HEK293T (cell line): ENCODE results near the gene PML.

Source experiments
- ARNT ChIP-seq: fragments of 450-650 bp; IDR thresholded peaks from 2 replicates; pipeline ENCODE4 v1.6.1; 2017; ENCODE audit warnings: mild to moderate bottlenecking
- BHLHE40 ChIP-seq: fragments of 450-650 bp; IDR thresholded peaks from 2 replicates; pipeline ENCODE4 v1.6.1; 2016; ENCODE audit warnings: mild to moderate bottlenecking, moderate library complexity, borderline replicate concordance
- HDGF ChIP-seq: fragments of 450-650 bp; IDR thresholded peaks from 2 replicates; pipeline ENCODE4 v1.6.1; 2017; ENCODE audit warnings: antibody characterized with exemption, borderline replicate concordance
- L3MBTL2 ChIP-seq: fragments of 450-650 bp; conservative IDR thresholded peaks from 2 replicates; pipeline ENCODE4 v1.6.1; 2016; ENCODE audit warnings: mild to moderate bottlenecking
- PKNOX1 ChIP-seq: fragments of 450-650 bp; IDR thresholded peaks from 2 replicates; pipeline ENCODE4 v1.6.1; 2016
- SUZ12 ChIP-seq: fragments of 450-650 bp; IDR thresholded peaks from 2 replicates; pipeline ENCODE4 v1.6.1; 2016; ENCODE audit warnings: mild to moderate bottlenecking
- TARDBP ChIP-seq: fragments of 450-650 bp; IDR thresholded peaks from 2 replicates; pipeline ENCODE4 v1.6.1; 2016

GRCh38 chr15:73952171-73952912 is 42.2 kb upstream of the PML start:
- TF ChIP-seq BHLHE40 (no peak), L3MBTL2 (no peak), SUZ12 (no peak), TARDBP (no peak), HDGF (no peak), ARNT (no peak), PKNOX1 (no peak)
